MM.1S (cell line): ENCODE measurements around the gene PLEKHM3.

ENCODE experiments used
- EZH2 ChIP-seq: fragments of 300-600 bp; sonication (generic); optimal IDR thresholded peaks from 2 replicates; pipeline ENCODE3; 2017; ENCODE audit warnings: low read depth, mild to moderate bottlenecking, antibody characterized with exemption, low read length, mixed read lengths
- EZH2phosphoT487 ChIP-seq: fragments of 300-600 bp; sonication (generic); IDR thresholded peaks from 2 replicates; pipeline ENCODE4 v1.6.1; 2018; ENCODE audit warnings: antibody characterized with exemption, low read length
- TF ChIP-seq, protein P1 (sequence below): fragments of 300-600 bp; sonication (generic); IDR thresholded peaks from 2 replicates; pipeline ENCODE4 v1.5.1; 2016; ENCODE audit warnings: antibody characterized with exemption, low read length, mixed read lengths

DNA sequence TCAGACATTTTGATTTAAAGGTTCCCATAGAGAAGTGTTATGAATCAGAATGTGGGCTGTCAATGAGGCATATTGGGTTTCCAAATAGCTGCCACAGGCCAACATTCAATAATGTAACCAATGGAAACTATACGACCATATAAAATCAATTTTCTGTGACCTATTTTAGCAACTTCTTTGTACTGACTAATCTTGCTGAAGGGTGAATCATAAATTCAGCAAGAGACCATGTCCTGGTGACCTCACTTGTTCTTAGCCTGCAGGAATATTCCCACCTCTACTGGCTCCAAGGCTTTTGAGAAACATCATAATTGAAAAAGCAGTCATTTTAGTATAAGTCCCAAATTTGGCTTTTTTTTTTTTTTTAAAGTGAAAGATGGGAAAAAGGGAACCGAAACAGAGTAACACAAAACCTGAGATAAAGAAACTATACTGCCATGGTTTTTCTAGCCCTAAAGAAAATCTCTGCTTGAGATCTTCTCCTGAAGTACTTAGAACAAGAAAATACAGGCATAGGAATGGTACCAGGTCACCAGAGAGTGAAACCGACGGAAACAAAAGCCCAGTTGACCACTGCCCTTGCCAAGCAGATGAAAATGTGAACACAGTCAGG, 32.1 kb downstream of the PLEKHM3 start:
- TF ChIP-seq, protein P1, sequence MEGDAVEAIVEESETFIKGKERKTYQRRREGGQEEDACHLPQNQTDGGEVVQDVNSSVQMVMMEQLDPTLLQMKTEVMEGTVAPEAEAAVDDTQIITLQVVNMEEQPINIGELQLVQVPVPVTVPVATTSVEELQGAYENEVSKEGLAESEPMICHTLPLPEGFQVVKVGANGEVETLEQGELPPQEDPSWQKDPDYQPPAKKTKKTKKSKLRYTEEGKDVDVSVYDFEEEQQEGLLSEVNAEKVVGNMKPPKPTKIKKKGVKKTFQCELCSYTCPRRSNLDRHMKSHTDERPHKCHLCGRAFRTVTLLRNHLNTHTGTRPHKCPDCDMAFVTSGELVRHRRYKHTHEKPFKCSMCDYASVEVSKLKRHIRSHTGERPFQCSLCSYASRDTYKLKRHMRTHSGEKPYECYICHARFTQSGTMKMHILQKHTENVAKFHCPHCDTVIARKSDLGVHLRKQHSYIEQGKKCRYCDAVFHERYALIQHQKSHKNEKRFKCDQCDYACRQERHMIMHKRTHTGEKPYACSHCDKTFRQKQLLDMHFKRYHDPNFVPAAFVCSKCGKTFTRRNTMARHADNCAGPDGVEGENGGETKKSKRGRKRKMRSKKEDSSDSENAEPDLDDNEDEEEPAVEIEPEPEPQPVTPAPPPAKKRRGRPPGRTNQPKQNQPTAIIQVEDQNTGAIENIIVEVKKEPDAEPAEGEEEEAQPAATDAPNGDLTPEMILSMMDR = no peak
- no peak for TF ChIP-seq EZH2phosphoT487
- no peak for TF ChIP-seq EZH2
